K562 (cell line): ENCODE results near the gene SLC25A28. TPM values are rescaled to one million over a fixed set of nuclear protein-coding genes. Genes with fewer than 3 reads are reported as not detected.

Experiments used
- ATAC-seq: fragments of 200-7000 bp; cut with Tn5 transposase; 3 replicates; pipeline ENCODE4 v1.9.1; 2020; ENCODE audit warnings: moderate library complexity
- BruUV-seq: library from RNA; stranded (reverse); fragments of 400-500 nt; replicated peaks from 2 replicates; lab custom pipeline; 2021; lab: Mats Ljungman, UMichigan
- CTCF ChIA-PET: fragments of 300-600 bp; formaldehyde crosslinking; extraction: SDS; loops from one replicate; lab custom pipeline; 2021; ENCODE audit warnings: low intra/inter-chr PET ratio; lab: Yijun Ruan, JAX
- POLR2A ChIA-PET: fragments of 300-600, 350-650 bp; sonication (Branson Sonifier 250); formaldehyde crosslinking; extraction: SDS; loops from one replicate; lab custom pipeline; 2021; ENCODE audit warnings: antibody characterized with exemption, inconsistent platforms; lab: Yijun Ruan, JAX
- DNase-seq, 4 experiments: peaks; one replicate each; pipeline versions ENCODE4 v3.0.0 to v3.0.0-alpha.2; 2011 to 2018; ENCODE audit warnings: low spot score in 3 of 4, mixed read lengths in 3 of 4; ENCODE audit errors: extremely low read depth in 1 of 4
- FAIRE-seq: peaks from 2 replicates; lab custom pipeline; 2011; peaks lifted over from hg19 to GRCh38; lab: Jason Lieb, UNC
- H2AFZ ChIP-seq: 2 replicates; pipeline ENCODE4 v1.6.0; 2011; ENCODE audit warnings: low read depth, low read length, control low read depth, inconsistent platforms
- H3K27ac ChIP-seq: fragments of 200-600 bp; 3 replicates; pipeline ENCODE4 v1.8.0; 2011; ENCODE audit warnings: low read depth, mild to moderate bottlenecking, control low read depth, inconsistent platforms, low read length, moderate library complexity, mixed read lengths; ENCODE audit errors: extremely low read depth
- H3K27me3 ChIP-seq, 2 experiments: fragments of 300-600 bp in 1 of 2; 2 replicates in 1 of 2; 3 replicates in 1 of 2; pipeline versions ENCODE4 v1.6.0 to v1.8.0; 2011; ENCODE audit warnings: inconsistent platforms in 2 of 2, low read length in 2 of 2, mild to moderate bottlenecking in 1 of 2, mixed read lengths in 1 of 2, moderate library complexity in 1 of 2; ENCODE audit not compliant: control insufficient read depth in 2 of 2, insufficient read depth in 2 of 2
- H3K36me3 ChIP-seq: fragments of 300-600 bp; 3 replicates; pipeline ENCODE4 v1.8.0; 2011; ENCODE audit warnings: mild to moderate bottlenecking, low read length, inconsistent platforms; ENCODE audit not compliant: control insufficient read depth, insufficient read depth
- H3K4me1 ChIP-seq, 2 experiments: fragments of 200-600 bp in 1 of 2; replicated peaks in 1 of 2; 2 replicates in 1 of 2; 3 replicates in 1 of 2; pipeline versions ENCODE4 v1.5.1 to v1.8.0; 2011; ENCODE audit warnings: inconsistent platforms in 2 of 2, low read length in 2 of 2, mild to moderate bottlenecking in 1 of 2, mixed read lengths in 1 of 2, moderate library complexity in 1 of 2; ENCODE audit not compliant: control insufficient read depth in 2 of 2, insufficient read depth in 2 of 2
- H3K4me2 ChIP-seq: 2 replicates; pipeline ENCODE4 v1.6.1; 2011; ENCODE audit warnings: low read length, control low read depth, inconsistent platforms, mixed read lengths; ENCODE audit not compliant: insufficient read depth
- H3K4me3 ChIP-seq: fragments of 200-600 bp; sonication (generic), shearing (Covaris generic); 2 replicates; pipeline ENCODE4 v1.5.1; 2016; ENCODE audit warnings: control low read depth, inconsistent platforms
- H3K79me2 ChIP-seq: fragments of 200-600 bp; 3 replicates; pipeline ENCODE4 v1.8.0; 2011; ENCODE audit warnings: low read length, inconsistent platforms; ENCODE audit not compliant: control insufficient read depth, insufficient read depth
- H3K9ac ChIP-seq, 2 experiments: 2 replicates each; pipeline versions ENCODE4 v1.6.0 to v1.6.1; 2011; ENCODE audit warnings: low read depth in 2 of 2, low read length in 2 of 2, control low read depth in 1 of 2, inconsistent platforms in 1 of 2, mild to moderate bottlenecking in 1 of 2, mixed read lengths in 1 of 2; ENCODE audit not compliant: insufficient read depth in 1 of 2
- H3K9me1 ChIP-seq: one replicate; pipeline ENCODE4 v1.6.0; 2011; ENCODE audit warnings: inconsistent platforms, mild to moderate bottlenecking, low read length, moderate library complexity; ENCODE audit not compliant: control insufficient read depth, insufficient read depth
- H3K9me3 ChIP-seq: replicated peaks from 2 replicates; pipeline ENCODE4 v1.5.1; 2011; ENCODE audit warnings: low read depth, low read length, inconsistent platforms; ENCODE audit not compliant: control insufficient read depth, insufficient read depth
- H4K20me1 ChIP-seq: replicated peaks from 2 replicates; pipeline ENCODE4 v1.6.1; 2011; ENCODE audit warnings: low read length, inconsistent platforms, mixed read lengths; ENCODE audit not compliant: control insufficient read depth, insufficient read depth
- CEBPZ ChIP-seq: fragments of 150-350 bp; IDR thresholded peaks from 2 replicates; pipeline ENCODE4 v1.6.1; 2014; ENCODE audit warnings: low read depth, mild to moderate bottlenecking, low read length, borderline replicate concordance
- FOSL1 ChIP-seq: fragments of 200-800 bp; sonication (Bioruptor generic); conservative IDR thresholded peaks from 2 replicates; pipeline ENCODE4 v1.6.1; 2016; ENCODE audit warnings: missing genetic modification characterization, missing compliant biosample characterization
- HMG20B ChIP-seq: fragments of 250-450 bp; sonication (Bioruptor Pico); IDR thresholded peaks from 2 replicates; pipeline ENCODE4 v1.5.0; 2021; ENCODE audit warnings: mild to moderate bottlenecking
- MLLT1 ChIP-seq, 2 experiments: fragments of 450-650 bp; IDR thresholded peaks; 2 replicates each; pipeline ENCODE4 v1.6.1; 2016
- NR3C1 ChIP-seq: sonication (generic); formaldehyde crosslinking; IDR thresholded peaks from 2 replicates; pipeline ENCODE4 v1.8.1; 2022; ENCODE audit warnings: missing genetic modification reagents
- PRDM10 ChIP-seq: fragments of 450-650 bp; IDR thresholded peaks from 2 replicates; pipeline ENCODE4 v1.6.1; 2018; ENCODE audit not compliant: partially characterized antibody
- ZBTB43 ChIP-seq: sonication (generic); formaldehyde crosslinking; IDR thresholded peaks from 2 replicates; pipeline ENCODE4 v1.8.0; 2023; ENCODE audit warnings: mild to moderate bottlenecking, missing genetic modification reagents
- ZBTB9 ChIP-seq: fragments of 450-650 bp; formaldehyde crosslinking; IDR thresholded peaks from 2 replicates; pipeline ENCODE4 v1.4.0; 2020; ENCODE audit warnings: mild to moderate bottlenecking, moderate library complexity
- ZNF347 ChIP-seq: fragments of 450-650 bp; formaldehyde crosslinking; IDR thresholded peaks from 2 replicates; pipeline ENCODE4 v1.4.0; 2020; ENCODE audit warnings: low read depth, mild to moderate bottlenecking, moderate library complexity
- ZNF76 ChIP-seq: fragments of 250-450 bp; sonication (Bioruptor Pico); IDR thresholded peaks from 2 replicates; pipeline ENCODE4 v1.4.0; 2020; ENCODE audit warnings: mild to moderate bottlenecking, moderate library complexity, borderline replicate concordance
- WGBS: fragments of 100-300 bp; shearing (Covaris generic); methylation state at CpG from one replicate; pipeline ENCODE4 v1.1.6; 2016; ENCODE audit warnings: low coverage, mixed read lengths; ENCODE audit not compliant: insufficient coverage; ENCODE audit errors: missing lambda C conversion rate; 5-methylcytosine and 5-hydroxymethylcytosine counted together
- in situ Hi-C: fragments of 300-500 bp; cut with MboI; formaldehyde crosslinking; loops from 4 replicates; pipeline ENCODE4 v1.15.0; 2018; ENCODE audit warnings: inconsistent platforms, mixed read lengths
- intact Hi-C: fragments of 100-400 bp; cut with micrococcal nuclease; formaldehyde crosslinking; loops from 2 replicates; pipeline ENCODE4 v1.14.2; 2022
- polyA plus RNA-seq, 8 experiments: library from polyadenylated mRNA; depleted of rRNA in 4 of 8; stranded (reverse) in 5 of 8; unstranded in 3 of 8; fragments of >200 nt; fragmentation: Nextera tagmentation in 2 of 8; fragmentation: Illumina TruSeq in 1 of 8; extraction: Ambion mirVana in 2 of 8; extraction: Trizol in 1 of 8; gene quantifications; 2 replicates each; pipeline versions ENCODE4 v1.2.1 to v1.2.3, GENCODE V29; 2011 to 2014; ENCODE audit warnings: inconsistent platforms in 1 of 8, missing spikeins in 1 of 8
- total RNA-seq, 7 experiments: library from RNA; depleted of rRNA in 6 of 7; stranded (reverse); fragments of >200 nt in 6 of 7; fragmentation: Illumina TruSeq in 2 of 7; extraction: Trizol in 2 of 7; gene quantifications; 2 replicates each; pipeline versions ENCODE4 v1.2.1 to v1.2.3, GENCODE V29; 2011 to 2021; ENCODE audit warnings: low replicate concordance in 1 of 7

Gene SLC25A28
- total and polyA plus RNA-seq, 9 of the 15 experiments (the other 6 are each of a cell fraction or from before 2014, with no cell fraction given), result 6.2 to 32.3 (median 18.8) TPM

- ChIA-PET POLR2A (interaction anchor here (1.0 to 1.2 kb wide), 3 partner anchors 10 to 20 kb away, joined by 3 to 5 read pairs (median 3); no protein-coding TSS in a partner anchor), CTCF (no interaction called here)
- in situ Hi-C loops, result no loop called here
- no peaks in the 10 kb centered on the region for H3K79me2 ChIP-seq
- intact Hi-C loops, result no loop called here
- H3K9me3 ChIP-seq, result no peaks in the 10 kb centered on the region
- no peak overlapping the region for H3K27ac ChIP-seq
- no peaks in the 10 kb centered on the region; the same call in 1 of the 2 replicates for H4K20me1 ChIP-seq
- no peaks in the 10 kb centered on the region for H3K9me1 ChIP-seq
- H2AFZ ChIP-seq, result no peak overlapping the region
- ATAC-seq (no peak), FAIRE-seq (no peak), DNase-seq (no peak)
- H3K4me1 ChIP-seq, result no peaks in the 10 kb centered on the region; a peak in 1 of 5 replicates
- H3K27me3 ChIP-seq, result peaks cover 2 to 19% of the 10 kb centered on the region in 2 experiments; a peak in 3 of 5 replicates
- H3K4me3 ChIP-seq, result no peak overlapping the region
- no peaks in the 10 kb centered on the region for H3K36me3 ChIP-seq
- no peak overlapping the region for H3K4me2 ChIP-seq
- no TSS peak for BruUV-seq
- H3K9ac ChIP-seq, result no peak overlapping the region
- WGBS, result 0% methylated on average over 3 of the region's 3 CpGs
- TF ChIP-seq PRDM10 (no peak), MLLT1 (IDR thresholded peaks at IDR 0.05) (no peak), HMG20B (CRISPR knock-in tag) (no peak), ZBTB43 (CRISPR knock-in tag) (no peak), ZBTB9 (CRISPR knock-in tag) (no peak), NR3C1 (CRISPR knock-in tag) (no peak), FOSL1 (tag) (no peak), ZNF347 (CRISPR knock-in tag) (no peak), ZNF76 (no peak), CEBPZ (no peak)
These were observed 25.0 kb downstream of the SLC25A28 start for GRCh38 chr10:99595236-99595635.
